Measurements from ENCODE around the gene ZNF480.
"Not testable (repeated sequence)": the region's sequence is repeated elsewhere in the genome, so short reads cannot be mapped to it uniquely, and the experiment has no call there.

The ZNF480 gene

GRCh38 chr19:52296773-52297600 is at the start of gene ZNF480:
Gene ZNF480, plus strand, starts transcription at chr19:52297169. Its CDS starts 3,244 bp downstream, at chr19:52300413.
- DNase-seq, result peak in 54 of 56 donors; percentile 12 to 90 (median 72)

- peak in 16 of 56 donors; percentile 2 to 53 (median 8) for DNase-seq
Measured at GRCh38 chr19:52248241-52248640, 48.7 kb upstream of the ZNF480 start.

- no peak for DNase-seq
Measured at GRCh38 chr19:52258426-52258825, 38.5 kb upstream of the ZNF480 start.

- DNase-seq, result not testable (repeated sequence)
Measured at GRCh38 chr19:52265556-52265955, 31.4 kb upstream of the ZNF480 start.

- peak; percentile 48 to 97 (median 94) for DNase-seq
Measured at GRCh38 chr19:52269338-52270261, 27.4 kb upstream of the ZNF480 start, which contains the start of gene ZNF766. Gene ZNF766, plus strand, starts transcription at chr19:52269587. Its CDS starts 27 bp downstream, at chr19:52269614.

- DNase-seq, result peak in 1 of 56 donors; percentile 23
Measured at GRCh38 chr19:52270266-52270885, 26.6 kb upstream of the ZNF480 start.

- DNase-seq, result no peak
Measured at GRCh38 chr19:52273301-52273700, 23.7 kb upstream of the ZNF480 start.

- no peak for DNase-seq
Measured at GRCh38 chr19:52274191-52274590, 22.8 kb upstream of the ZNF480 start.

GRCh38 chr19:52275988-52276387 is 21.0 kb upstream of the ZNF480 start:
- no peak for DNase-seq

GRCh38 chr19:52277471-52277870 is 19.5 kb upstream of the ZNF480 start:
- no peak for DNase-seq

GRCh38 chr19:52286256-52286655 is 10.7 kb upstream of the ZNF480 start:
- no peak for DNase-seq

- no peak for DNase-seq
Measured at GRCh38 chr19:52291781-52292180, 5.2 kb upstream of the ZNF480 start.

GRCh38 chr19:52292946-52293345 is 4.0 kb upstream of the ZNF480 start:
- DNase-seq, result not testable (repeated sequence)

GRCh38 chr19:52296400-52296772 is 583 bp upstream of the ZNF480 start:
- DNase-seq, result peak in 3 of 56 donors; percentile 5 to 16 (median 15)

GRCh38 chr19:52297601-52298364 is 814 bp downstream of the ZNF480 start:
- peak in 10 of 56 donors; percentile 0 to 55 (median 26) for DNase-seq

- DNase-seq, result no peak
Measured at GRCh38 chr19:52307275-52307674, 10.3 kb downstream of the ZNF480 start.

- no peak for DNase-seq
Measured at GRCh38 chr19:52322429-52322828, 25.5 kb downstream of the ZNF480 start.

- no peak for DNase-seq
Measured at GRCh38 chr19:52331757-52332156, 34.8 kb downstream of the ZNF480 start.

GRCh38 chr19:52335768-52336116 is 38.8 kb downstream of the ZNF480 start:
- no peak for DNase-seq

GRCh38 chr19:52336117-52336790 is 39.3 kb downstream of the ZNF480 start, which contains the start of gene ZNF610:
Gene ZNF610, plus strand, starts transcription at chr19:52336243. Its CDS starts 12,930 bp downstream, at chr19:52349173.
- peak; percentile 23 to 95 (median 86) for DNase-seq
